Mesangial cell (primary cell): ENCODE results near the gene TAAR9. TPM values are rescaled to one million over a fixed set of nuclear protein-coding genes. Genes with fewer than 3 reads are reported as not detected.

Experiments used
- total RNA-seq: library from RNA; depleted of rRNA; stranded (reverse); fragments of >200 nt; gene quantifications from 2 replicates; pipeline ENCODE4 v1.2.3, GENCODE V29; 2015

TAAR9 gene
- not detected in 2 replicates for total RNA-seq

DNA sequence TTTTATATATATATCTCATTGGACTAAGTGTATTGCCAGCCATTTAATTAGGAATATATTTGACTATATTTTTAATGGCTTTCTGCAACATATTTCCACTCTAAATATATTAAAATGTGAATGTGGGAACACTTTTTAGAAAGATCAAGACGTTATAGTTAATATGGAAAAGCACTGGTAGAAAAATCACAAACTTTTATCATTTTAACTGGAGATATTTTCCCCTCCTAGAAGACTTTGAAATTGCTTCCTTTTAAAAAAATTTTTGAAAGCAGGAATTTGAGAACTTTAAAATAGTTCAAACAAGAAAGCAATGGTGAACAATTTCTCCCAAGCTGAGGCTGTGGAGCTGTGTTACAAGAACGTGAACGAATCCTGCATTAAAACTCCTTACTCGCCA is at the start of gene TAAR9:
Gene TAAR9, plus strand, starts transcription at position 301 of the 400 bp plus-strand sequence. Its CDS starts 13 bp downstream, at position 314.

DNA sequence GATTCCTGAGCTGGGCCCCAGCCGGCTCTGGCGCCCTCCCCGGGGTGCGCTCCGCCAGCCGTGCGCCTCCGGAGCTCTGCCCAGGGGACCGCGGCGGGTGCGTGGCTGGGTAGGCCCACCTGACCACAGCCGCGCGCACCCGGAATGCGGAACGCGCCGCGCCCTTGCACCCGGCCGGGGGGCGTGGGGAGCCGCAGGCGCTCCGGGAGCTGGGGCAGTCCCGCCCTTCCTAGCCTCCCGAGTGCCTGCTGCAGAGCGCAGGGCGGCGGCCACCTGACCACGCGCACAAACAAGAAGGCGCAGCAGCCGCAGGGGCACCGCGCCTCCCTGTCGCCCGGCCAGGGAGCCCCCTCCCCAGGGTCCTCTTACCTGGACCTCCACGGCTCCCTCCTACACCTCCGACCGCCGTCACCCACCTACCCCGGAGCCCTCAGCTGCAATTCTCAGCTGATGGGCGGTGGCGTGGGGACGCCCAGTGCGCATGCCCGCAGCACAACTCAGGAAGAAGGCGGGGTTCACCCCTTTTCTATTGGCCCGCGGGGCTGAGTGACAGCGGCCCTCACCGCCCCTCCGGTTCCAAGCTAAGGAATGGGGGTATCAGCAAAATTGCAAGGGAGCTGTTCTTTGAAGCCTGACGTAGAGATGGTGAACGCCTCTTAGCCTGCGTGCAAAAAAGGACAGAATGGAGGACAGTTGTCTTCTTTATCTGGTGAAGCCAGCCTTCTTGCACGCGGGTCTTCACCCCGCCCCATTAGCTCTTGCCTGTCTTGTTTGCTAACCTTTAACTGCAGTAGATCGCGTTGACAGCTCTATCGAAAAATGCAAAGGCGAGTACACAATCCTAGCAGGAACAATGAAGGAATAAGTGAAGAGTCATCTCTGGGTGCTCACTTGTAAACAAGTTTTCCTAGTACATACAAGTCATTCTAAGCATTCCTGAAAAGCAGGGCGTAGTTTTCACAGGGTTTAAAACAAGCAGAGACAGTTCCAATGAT is 25.1 kb upstream of the TAAR9 start, which contains the start of gene STX7:
Gene STX7, minus strand, starts transcription at position 479 of the 995 bp plus-strand sequence. CDS start 9,586 bp downstream, outside the sequence.

DNA sequence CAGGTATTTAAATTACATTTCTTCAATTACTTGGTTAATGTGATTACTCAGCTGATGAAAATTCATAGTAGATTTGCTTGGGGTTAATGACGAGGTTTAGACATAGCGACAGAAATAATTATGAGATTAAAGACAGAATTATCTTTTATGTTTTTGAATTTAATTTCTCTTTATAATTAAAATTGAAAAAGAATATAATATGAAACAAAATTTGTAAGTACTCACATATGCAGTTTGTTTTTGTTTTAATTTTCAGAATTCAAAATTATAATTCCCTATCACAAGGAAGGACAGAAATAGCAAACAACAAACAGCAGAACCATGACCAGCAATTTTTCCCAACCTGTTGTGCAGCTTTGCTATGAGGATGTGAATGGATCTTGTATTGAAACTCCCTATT is 14.3 kb downstream of the TAAR9 start, which contains the start of gene TAAR8:
Gene TAAR8, plus strand, starts transcription at position 301 of the 400 bp plus-strand sequence. Its CDS starts 21 bp downstream, at position 322.

GRCh38 chr6:132570221-132570777 is 32.2 kb downstream of the TAAR9 start, which contains the start of gene TAAR6:
Gene TAAR6 (plus strand): TSS chr6:132570322. CDS start chr6:132570322, 0 bp downstream.

Other genes with a start within 250 kb of the TAAR9 start
- gene MOXD1, start 136.8 kb upstream of the TAAR9 start, total RNA-seq, result 50.0 and 115 TPM in 2 replicates
- 21.0 and 25.9 TPM in 2 replicates for gene STX7, start 25.2 kb upstream of the TAAR9 start, total RNA-seq
- gene TAAR8, start 14.4 kb downstream of the TAAR9 start, total RNA-seq, result not detected in 2 replicates
- not detected in 2 replicates for gene TAAR6, start 32.0 kb downstream of the TAAR9 start, total RNA-seq
- gene TAAR5, start 51.5 kb downstream of the TAAR9 start, total RNA-seq, result not detected in 2 replicates
- gene TAAR2, start 86.0 kb downstream of the TAAR9 start, total RNA-seq, result not detected in 2 replicates
- gene TAAR1, start 120.9 kb downstream of the TAAR9 start, total RNA-seq, result not detected in 2 replicates
- gene VNN1, start 175.8 kb downstream of the TAAR9 start, total RNA-seq, result not detected in 2 replicates
- gene VNN2, start 219.6 kb downstream of the TAAR9 start, total RNA-seq, result not detected in 2 replicates